Choroid plexus epithelial cell (primary cell): ENCODE data around the gene GABRG3.
"Not testable (repeated sequence)": the region's sequence is repeated elsewhere in the genome, so short reads cannot be mapped to it uniquely, and the experiment has no call there.

Source experiments
- DNase-seq: peaks from one replicate; pipeline ENCODE4 v3.0.0-alpha.2; 2010; ENCODE audit warnings: low read depth
- H3K4me3 ChIP-seq: 2 replicates; pipeline ENCODE4 v1.5.1; 2011; ENCODE audit warnings: low read depth, mild to moderate bottlenecking, control low read depth, low read length, moderate library complexity
- CTCF ChIP-seq: conservative IDR thresholded peaks from 2 replicates; pipeline ENCODE4 v1.5.1; 2011; ENCODE audit warnings: low read depth, mild to moderate bottlenecking, control low read depth, inconsistent platforms, low read length, moderate library complexity

GABRG3 gene

DNA sequence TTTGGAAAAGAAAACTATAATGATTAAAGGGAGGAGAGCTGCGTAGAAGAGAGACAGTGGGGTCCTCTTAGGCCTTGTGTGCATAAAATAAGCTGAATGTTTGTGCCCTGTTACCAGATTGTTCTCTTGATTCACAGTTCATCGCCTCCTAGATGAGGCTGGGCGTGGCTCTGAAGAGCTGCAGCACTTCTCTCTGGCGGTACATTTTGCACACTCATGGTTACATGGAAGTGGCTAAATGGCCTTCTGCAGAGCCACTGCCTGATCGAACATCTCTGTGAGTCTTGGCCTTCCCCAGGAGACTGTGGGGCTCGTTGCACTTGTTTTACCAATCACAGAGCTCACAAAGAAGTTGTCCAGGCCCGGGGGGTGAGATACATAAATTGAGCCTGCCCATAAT is 208.8 kb downstream of the GABRG3 start:
- no peak overlapping the region for H3K4me3 ChIP-seq
- TF ChIP-seq CTCF = no peak
- DNase-seq = no peak

DNA sequence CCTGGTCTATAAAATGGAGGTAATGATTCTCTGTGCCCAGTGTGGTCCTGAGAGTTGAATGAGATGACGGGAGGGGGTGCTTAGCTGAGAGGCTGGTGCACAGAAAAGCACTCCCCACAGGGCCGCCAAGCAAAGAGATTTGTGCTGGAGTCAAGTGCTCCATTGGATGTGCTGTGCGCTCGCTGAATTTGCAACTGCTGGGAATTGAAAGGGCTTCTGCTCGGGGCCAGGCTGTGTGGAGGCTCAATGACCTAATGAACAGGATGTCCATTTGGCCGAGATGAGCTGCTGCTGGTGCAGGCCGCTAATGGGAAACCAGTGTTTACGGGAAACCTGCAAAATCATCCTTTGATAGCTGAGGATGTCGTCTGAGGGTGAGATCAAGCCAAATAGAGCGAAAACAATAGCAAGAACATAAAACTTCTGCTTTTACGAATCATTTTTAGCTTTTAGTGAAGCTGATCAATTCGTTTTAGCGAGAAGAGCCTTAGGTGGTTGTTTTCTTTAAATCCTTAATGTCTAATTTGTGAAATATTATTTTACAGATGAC is 211.7 kb downstream of the GABRG3 start:
- no peak for TF ChIP-seq CTCF
- no peak overlapping the region for H3K4me3 ChIP-seq
- DNase-seq = no peak

DNA sequence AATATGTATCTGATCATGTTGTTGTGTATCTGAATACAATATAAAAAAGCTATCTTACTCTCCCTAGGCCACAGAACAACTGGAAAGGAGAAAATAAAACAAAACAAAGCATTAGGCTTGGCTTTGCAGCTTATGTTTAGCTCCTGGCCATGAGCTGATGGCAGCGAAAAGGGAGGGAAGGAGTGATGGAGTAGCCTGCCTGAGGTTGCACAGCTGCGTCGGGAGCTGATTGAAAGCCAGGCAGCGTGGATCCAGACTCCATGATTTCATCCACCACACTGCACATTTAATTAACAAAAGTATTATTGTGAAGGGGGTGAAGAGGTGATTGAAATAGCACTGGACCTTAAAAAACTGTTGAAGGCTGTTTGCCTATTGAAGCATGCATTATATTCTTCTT is 212.2 kb downstream of the GABRG3 start:
- no peak for DNase-seq
- TF ChIP-seq CTCF = no peak
- H3K4me3 ChIP-seq = no peak overlapping the region

- not testable (repeated sequence) for DNase-seq, H3K4me3 ChIP-seq
These were observed 220.5 kb downstream of the GABRG3 start for GRCh38 chr15:27191515-27191914.

GRCh38 chr15:27196691-27197090 is 225.7 kb downstream of the GABRG3 start:
- no peak overlapping the region for H3K4me3 ChIP-seq
- no peak for DNase-seq
- TF ChIP-seq CTCF = no peak

- no peak for DNase-seq
- TF ChIP-seq CTCF = no peak
- no peak overlapping the region for H3K4me3 ChIP-seq
These were observed 230.4 kb downstream of the GABRG3 start for GRCh38 chr15:27201425-27201824.

GRCh38 chr15:27210176-27210575 is 239.2 kb downstream of the GABRG3 start:
- no peak for TF ChIP-seq CTCF
- H3K4me3 ChIP-seq = no peak overlapping the region
- no peak for DNase-seq
